GM18858 (cell line): ENCODE measurements around the gene PAQR6.

Source experiments
- ATAC-seq: cut with Tn5 transposase; IDR thresholded peaks from one replicate; pipeline ENCODE4 v1.9.1; 2021; ENCODE audit not compliant: unreplicated experiment

Gene PAQR6

GRCh38 chr1:156263288-156263655 lies 15.4 kb upstream of the PAQR6 start:
- ATAC-seq, result no peak

- no peak for ATAC-seq
Observed at GRCh38 chr1:156262461-156263287, 14.8 kb upstream of the PAQR6 start.

DNA sequence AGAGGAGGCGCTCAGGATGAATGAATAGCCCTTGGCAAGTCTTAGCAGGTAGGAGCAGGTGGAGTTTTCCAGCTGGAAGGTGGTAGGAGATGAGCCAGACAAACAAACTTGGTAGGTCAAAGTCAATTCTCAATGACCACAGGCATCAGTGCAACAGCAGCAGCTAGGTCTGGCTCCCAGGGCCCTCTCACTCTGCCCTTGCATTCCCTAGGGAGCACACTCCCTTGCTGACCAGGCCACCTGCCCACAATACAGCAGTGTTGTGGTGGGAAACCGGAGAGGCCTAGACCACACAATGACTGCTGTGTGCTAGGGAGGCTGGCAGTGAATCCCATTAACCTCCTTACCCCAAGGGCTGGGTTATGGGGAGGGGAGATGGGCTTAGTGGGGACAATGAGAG lies 13.0 kb upstream of the PAQR6 start:
- ATAC-seq, result no peak

DNA sequence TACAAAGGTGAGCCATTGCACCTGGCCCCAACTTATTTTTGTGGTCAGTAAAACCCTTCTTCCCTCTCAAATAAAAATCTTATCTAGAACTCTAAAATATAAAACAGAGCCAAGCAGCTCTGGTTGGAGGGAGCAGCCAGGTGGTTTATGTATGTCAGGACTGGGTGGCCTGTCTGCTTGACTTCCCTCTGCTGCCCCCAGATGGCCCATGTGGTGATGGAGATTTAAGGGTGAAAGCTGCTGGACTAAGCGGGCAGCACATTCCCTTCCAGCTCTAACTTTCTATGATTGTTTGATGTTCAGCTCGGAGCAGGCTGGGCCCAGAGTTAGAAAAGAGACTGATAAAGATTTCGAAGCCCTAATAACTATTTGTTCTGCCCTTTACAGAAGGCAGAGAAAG lies 11.9 kb upstream of the PAQR6 start:
- ATAC-seq, result no peak

GRCh38 chr1:156258859-156259258 lies 11.0 kb upstream of the PAQR6 start:
- no peak for ATAC-seq

DNA sequence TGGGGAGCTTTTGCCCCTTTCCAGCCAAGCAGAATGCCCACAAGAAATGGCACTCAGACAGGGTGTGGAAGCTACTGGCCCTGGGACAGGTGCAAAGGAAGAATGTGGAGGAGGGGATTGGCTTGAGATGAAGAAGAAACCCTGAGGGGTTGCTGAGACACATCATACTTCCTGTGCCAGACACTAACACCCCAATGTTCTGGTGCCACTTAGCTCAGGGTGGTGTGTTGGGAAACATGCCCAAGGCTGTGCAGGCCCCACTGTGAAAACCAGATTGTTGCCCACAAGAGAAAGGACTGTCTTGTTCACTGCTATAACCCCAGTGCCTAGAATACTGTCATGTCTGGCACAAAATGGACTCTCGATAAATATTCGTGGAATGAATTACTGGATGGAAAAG lies 9.9 kb upstream of the PAQR6 start:
- ATAC-seq, result no peak

GRCh38 chr1:156253634-156254033 lies 5.8 kb upstream of the PAQR6 start:
- ATAC-seq, result no peak

GRCh38 chr1:156251527-156251926 lies 3.7 kb upstream of the PAQR6 start:
- ATAC-seq, result no peak

- ATAC-seq, result no peak
Observed at GRCh38 chr1:156249593-156249992, 1.7 kb upstream of the PAQR6 start.

GRCh38 chr1:156248323-156248683 lies 447 bp upstream of the PAQR6 start:
- ATAC-seq, result no peak

GRCh38 chr1:156246781-156247459 lies 936 bp downstream of the PAQR6 start:
- no peak for ATAC-seq

DNA sequence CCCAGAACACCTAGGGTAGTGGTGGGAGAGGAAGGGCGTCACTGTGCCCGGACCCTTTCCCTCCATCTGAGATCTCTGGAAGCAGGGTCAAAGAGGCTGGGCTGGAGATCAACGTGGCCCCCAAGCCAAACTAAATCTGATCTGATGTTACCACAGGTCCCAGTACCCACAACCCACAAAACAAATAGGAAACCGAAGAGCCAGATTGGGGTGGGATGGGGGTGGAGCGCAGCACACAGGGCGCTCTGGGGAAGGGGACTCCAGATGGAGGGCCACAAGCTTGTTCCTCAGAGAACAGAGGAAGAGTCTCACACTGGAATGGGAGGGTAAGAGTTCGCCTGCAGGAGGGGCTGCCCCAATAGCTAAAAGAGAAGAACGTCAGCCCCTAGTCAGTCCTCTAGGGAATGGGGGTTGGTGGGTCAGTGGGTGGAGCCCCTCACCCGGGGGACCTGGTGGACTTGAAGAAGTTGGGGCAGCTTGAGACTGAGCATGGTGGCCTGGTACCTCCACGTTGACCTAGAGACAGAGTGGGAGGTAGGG lies 1.5 kb downstream of the PAQR6 start:
- ATAC-seq, result no peak

GRCh38 chr1:156245451-156246232 lies 2.2 kb downstream of the PAQR6 start:
- no peak for ATAC-seq

- ATAC-seq, result no peak
Observed at GRCh38 chr1:156244712-156245111, 3.1 kb downstream of the PAQR6 start.

DNA sequence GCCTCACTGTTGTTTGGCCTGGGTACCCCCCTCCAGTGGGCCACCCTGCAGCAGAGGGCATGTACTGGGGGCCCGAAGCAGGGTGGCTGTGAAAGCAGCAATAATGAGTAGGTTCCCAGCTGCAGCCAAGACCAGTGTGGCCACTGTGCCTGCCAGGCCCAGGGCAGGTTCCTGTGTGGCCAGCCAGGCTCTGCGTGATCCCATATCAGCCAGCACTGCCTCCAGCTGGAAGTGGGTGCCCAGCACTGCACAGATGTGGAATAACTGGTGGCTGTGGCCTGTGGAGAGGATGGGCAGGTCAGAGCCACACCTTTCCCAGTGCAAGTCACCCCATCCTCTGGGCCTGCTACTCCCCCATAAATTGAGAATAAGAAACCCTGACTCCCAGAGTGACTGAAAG lies 3.7 kb downstream of the PAQR6 start:
- ATAC-seq, result no peak

- no peak for ATAC-seq
Observed at GRCh38 chr1:156242738-156243137, 5.1 kb downstream of the PAQR6 start.

- ATAC-seq, result no peak
Observed at GRCh38 chr1:156241926-156242325, 5.9 kb downstream of the PAQR6 start, which contains the start of gene BGLAP. Gene BGLAP, plus strand, starts transcription at chr1:156242184. Its CDS starts 48 bp downstream, at chr1:156242232.

GRCh38 chr1:156241311-156241811 lies 6.5 kb downstream of the PAQR6 start:
- ATAC-seq, result no peak

DNA sequence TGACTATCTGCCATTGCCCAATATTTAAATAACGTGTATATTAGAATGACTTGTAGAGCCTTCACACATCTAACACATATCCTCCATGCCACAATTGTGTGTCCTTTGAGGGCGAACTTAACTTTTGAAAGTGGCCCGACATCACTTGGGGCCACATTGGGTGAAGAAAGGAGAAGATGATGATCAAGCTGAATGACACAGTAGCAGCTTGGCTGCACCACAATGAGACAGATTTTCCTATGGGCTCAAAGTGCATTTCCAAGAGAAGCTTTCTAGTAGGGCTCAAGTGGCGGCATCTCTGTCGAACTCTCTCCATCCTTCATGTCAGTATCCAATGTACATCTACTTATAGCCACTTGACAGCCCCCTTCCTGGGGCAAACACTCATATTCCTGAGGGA lies 9.6 kb downstream of the PAQR6 start:
- no peak for ATAC-seq

GRCh38 chr1:156236164-156236563 lies 11.7 kb downstream of the PAQR6 start:
- no peak for ATAC-seq

GRCh38 chr1:156233426-156234127 lies 14.3 kb downstream of the PAQR6 start:
- ATAC-seq, result no peak
